HepG2 (cell line): ENCODE measurements around the gene LIM2. TPM values are rescaled to one million over a fixed set of nuclear protein-coding genes. Genes with fewer than 3 reads are reported as not detected.

Experiments used
- CREBL2 ChIP-seq: sonication (generic); formaldehyde crosslinking; IDR thresholded peaks from 2 replicates; pipeline ENCODE4 v1.8.1; 2023; ENCODE audit warnings: missing genetic modification reagents, mild to moderate bottlenecking, borderline replicate concordance
- LBX2 ChIP-seq: sonication (generic); formaldehyde crosslinking; IDR thresholded peaks from 2 replicates; pipeline ENCODE4 v1.5.0; 2020; ENCODE audit warnings: missing genetic modification reagents, mild to moderate bottlenecking, borderline replicate concordance
- NFKB2 ChIP-seq: sonication (generic); formaldehyde crosslinking; IDR thresholded peaks from 2 replicates; pipeline ENCODE4 v1.4.0; 2020; ENCODE audit warnings: missing genetic modification reagents, borderline replicate concordance
- NFRKB ChIP-seq: fragments of 450-650 bp; IDR thresholded peaks from 2 replicates; pipeline ENCODE4 v1.6.1; 2017
- NFYB ChIP-seq: sonication (generic); formaldehyde crosslinking; IDR thresholded peaks from 2 replicates; pipeline ENCODE4 v1.4.0; 2020; ENCODE audit warnings: missing genetic modification reagents
- NR2C2 ChIP-seq: sonication (generic); formaldehyde crosslinking; IDR thresholded peaks from 2 replicates; pipeline ENCODE4 v1.4.0; 2020; ENCODE audit warnings: missing genetic modification reagents, mild to moderate bottlenecking, moderate library complexity, borderline replicate concordance
- PCBP2 ChIP-seq: fragments of 200-400 bp; formaldehyde crosslinking; optimal IDR thresholded peaks from 2 replicates; pipeline ENCODE3; 2018; ENCODE audit warnings: low read length, low read depth; ENCODE audit not compliant: poor library complexity, severe bottlenecking
- SNAPC4 ChIP-seq: sonication (generic); formaldehyde crosslinking; IDR thresholded peaks from 2 replicates; pipeline ENCODE4 v1.4.0; 2020; ENCODE audit warnings: mild to moderate bottlenecking, missing genetic modification reagents
- ZBTB49 ChIP-seq: sonication (generic); formaldehyde crosslinking; IDR thresholded peaks from 2 replicates; pipeline ENCODE4 v1.4.0; 2020; ENCODE audit warnings: missing genetic modification reagents, borderline replicate concordance
- ZKSCAN8 ChIP-seq: IDR thresholded peaks from 2 replicates; pipeline ENCODE4 v1.6.1; 2016; ENCODE audit warnings: borderline replicate concordance, missing genetic modification reagents, missing compliant biosample characterization
- ZNF614 ChIP-seq: IDR thresholded peaks from 2 replicates; pipeline ENCODE4 v1.6.1; 2018; ENCODE audit warnings: missing biosample characterization, missing genetic modification reagents, inconsistent platforms, borderline replicate concordance
- ZNF687 ChIP-seq: sonication (generic); formaldehyde crosslinking; IDR thresholded peaks from 2 replicates; pipeline ENCODE4 v1.5.1; 2020; ENCODE audit warnings: mild to moderate bottlenecking, missing genetic modification reagents, moderate library complexity
- ZNF790 ChIP-seq: sonication (generic); formaldehyde crosslinking; IDR thresholded peaks from 2 replicates; pipeline ENCODE4 v1.8.0; 2022; ENCODE audit warnings: missing genetic modification reagents, mild to moderate bottlenecking, borderline replicate concordance
- ZNF879 ChIP-seq: sonication (generic); formaldehyde crosslinking; IDR thresholded peaks from 2 replicates; pipeline ENCODE4 v1.8.1; 2023; ENCODE audit warnings: missing genetic modification reagents
- polyA plus RNA-seq, 8 experiments: library from polyadenylated mRNA; depleted of rRNA in 3 of 8; stranded (reverse) in 7 of 8; unstranded in 1 of 8; fragments of >200 nt; fragmentation: Illumina TruSeq in 4 of 8; extraction: Trizol in 4 of 8; gene quantifications; 2 replicates each; pipeline versions ENCODE4 v1.2.1 to v1.2.3, GENCODE V29; 2011 to 2016; ENCODE audit warnings: low read depth in 4 of 8, missing spikeins in 1 of 8, mixed read lengths in 1 of 8; ENCODE audit not compliant: insufficient read depth in 1 of 8
- total RNA-seq, 5 experiments: library from RNA; depleted of rRNA; stranded (reverse); fragments of >200 nt; fragmentation: Illumina TruSeq; extraction: Trizol; gene quantifications; 2 replicates each; pipeline ENCODE4 v1.2.3, GENCODE V29; 2016; ENCODE audit warnings: low read depth in 1 of 5

The LIM2 gene
- total and polyA plus RNA-seq, 2 of the 13 experiments (the other 11 are each of a cell fraction or from before 2014, with no cell fraction given): 1.3 TPM; not detected in 1

- no peak for TF ChIP-seq ZBTB49 (CRISPR knock-in tag)
- no peak for TF ChIP-seq PCBP2
- TF ChIP-seq ZNF687 (CRISPR knock-in tag): peak; percentile 95
- TF ChIP-seq CREBL2: no peak
- 0 out of 2 replicates have a peak, but pooled peaks have one; percentile 41 for TF ChIP-seq LBX2 (CRISPR knock-in tag)
- peak; percentile 33; the same call in 1 of the 2 replicates for TF ChIP-seq NFKB2 (CRISPR knock-in tag)
- TF ChIP-seq NFYB (CRISPR knock-in tag): no peak
- peak; percentile 54; the same call in 1 of the 2 replicates for TF ChIP-seq ZNF614 (CRISPR knock-in tag)
- TF ChIP-seq SNAPC4: peak; percentile 79
- peak; percentile 25; the same call in 1 of the 2 replicates for TF ChIP-seq ZKSCAN8
- no peak for TF ChIP-seq ZNF879
- 0 out of 2 replicates have a peak, but pooled peaks have one; percentile 51 for TF ChIP-seq ZNF790 (CRISPR knock-in tag)
- no peak for TF ChIP-seq NFRKB
- TF ChIP-seq NR2C2 (CRISPR knock-in tag): peak; percentile 24; the same call in 1 of the 2 replicates
These were observed 20.0 kb downstream of the LIM2 start (continued) for GRCh38 chr19:51367565-51368365.
